ENCODE results near the gene SYAP1. TPM values are rescaled to one million over a fixed set of nuclear protein-coding genes. Genes with fewer than 3 reads are reported as not detected.

Gene SYAP1
- total and polyA plus RNA-seq, 2 donors (not counting 1 experiment from before 2014, with no cell fraction given) = 19.4 to 49.7 TPM

DNA sequence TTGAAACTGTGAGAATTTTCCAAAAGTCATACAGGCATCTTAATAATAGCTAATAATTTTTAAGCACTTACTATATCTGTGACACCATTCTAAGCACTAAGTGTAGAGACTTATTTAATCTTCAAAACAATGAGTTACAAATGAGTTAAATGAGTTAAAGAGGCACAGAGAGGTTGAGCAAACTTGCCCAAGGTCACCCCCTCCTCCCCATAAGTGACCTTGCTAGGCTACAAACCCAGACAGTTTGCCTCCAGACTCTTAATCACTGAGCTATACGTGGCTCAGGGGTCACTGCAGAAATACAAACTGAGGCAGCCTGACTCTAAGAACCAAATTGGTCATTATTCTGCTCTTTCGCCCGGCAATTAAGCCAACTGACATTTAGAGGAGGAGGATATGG, 22.5 kb upstream of the SYAP1 start:
- no peak for DNase-seq (ENCODE audit: low read depth in 2 of 2)
- Histone ChIP-seq H2AFZ (ENCODE audit: low read length) (no peak overlapping the region), H3K4me1 (ENCODE audit: control insufficient read depth, extremely low read depth, insufficient read depth, low read length) (no peaks in the 10 kb centered on the region), H3K36me3 (ENCODE audit: control insufficient read depth, insufficient read depth, low read length) (no peaks in the 10 kb centered on the region), H3K27me3 (ENCODE audit: control insufficient read depth, insufficient read depth, low read length) (no peaks in the 10 kb centered on the region), H3K27ac (ENCODE audit: insufficient read depth, low read length) (no peak overlapping the region), H3K79me2 (ENCODE audit: control insufficient read depth, insufficient read depth, low read length) (no peaks in the 10 kb centered on the region), H3K9me3 (ENCODE audit: control insufficient read depth, insufficient read depth, low read depth, low read length) (no peaks in the 10 kb centered on the region), H3K9ac (ENCODE audit: insufficient read depth, low read length) (no peak overlapping the region), H4K20me1 (ENCODE audit: control insufficient read depth, extremely low read depth, insufficient read depth, low read length) (no peaks in the 10 kb centered on the region), H3K4me3 (replicated peaks in 1 of 4; ENCODE audit: control extremely low read depth in 1 of 4, insufficient read depth in 1 of 4, low read depth in 3 of 4, low read length in 4 of 4) (no peak overlapping the region), H3K4me2 (ENCODE audit: extremely low read depth, insufficient read depth, low read length) (no peak overlapping the region)
- no peak for TF ChIP-seq EZH2 (IDR thresholded peaks at IDR 0.05; ENCODE audit: low read length, missing control alignments)
- TF ChIP-seq, protein P1, sequence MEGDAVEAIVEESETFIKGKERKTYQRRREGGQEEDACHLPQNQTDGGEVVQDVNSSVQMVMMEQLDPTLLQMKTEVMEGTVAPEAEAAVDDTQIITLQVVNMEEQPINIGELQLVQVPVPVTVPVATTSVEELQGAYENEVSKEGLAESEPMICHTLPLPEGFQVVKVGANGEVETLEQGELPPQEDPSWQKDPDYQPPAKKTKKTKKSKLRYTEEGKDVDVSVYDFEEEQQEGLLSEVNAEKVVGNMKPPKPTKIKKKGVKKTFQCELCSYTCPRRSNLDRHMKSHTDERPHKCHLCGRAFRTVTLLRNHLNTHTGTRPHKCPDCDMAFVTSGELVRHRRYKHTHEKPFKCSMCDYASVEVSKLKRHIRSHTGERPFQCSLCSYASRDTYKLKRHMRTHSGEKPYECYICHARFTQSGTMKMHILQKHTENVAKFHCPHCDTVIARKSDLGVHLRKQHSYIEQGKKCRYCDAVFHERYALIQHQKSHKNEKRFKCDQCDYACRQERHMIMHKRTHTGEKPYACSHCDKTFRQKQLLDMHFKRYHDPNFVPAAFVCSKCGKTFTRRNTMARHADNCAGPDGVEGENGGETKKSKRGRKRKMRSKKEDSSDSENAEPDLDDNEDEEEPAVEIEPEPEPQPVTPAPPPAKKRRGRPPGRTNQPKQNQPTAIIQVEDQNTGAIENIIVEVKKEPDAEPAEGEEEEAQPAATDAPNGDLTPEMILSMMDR (conservative IDR thresholded peaks at IDR 0.05 in 1 of 2, IDR thresholded peaks at IDR 0.05 in 1 of 2; ENCODE audit: low read depth in 1 of 2, low read length in 2 of 2) = no peak

DNA sequence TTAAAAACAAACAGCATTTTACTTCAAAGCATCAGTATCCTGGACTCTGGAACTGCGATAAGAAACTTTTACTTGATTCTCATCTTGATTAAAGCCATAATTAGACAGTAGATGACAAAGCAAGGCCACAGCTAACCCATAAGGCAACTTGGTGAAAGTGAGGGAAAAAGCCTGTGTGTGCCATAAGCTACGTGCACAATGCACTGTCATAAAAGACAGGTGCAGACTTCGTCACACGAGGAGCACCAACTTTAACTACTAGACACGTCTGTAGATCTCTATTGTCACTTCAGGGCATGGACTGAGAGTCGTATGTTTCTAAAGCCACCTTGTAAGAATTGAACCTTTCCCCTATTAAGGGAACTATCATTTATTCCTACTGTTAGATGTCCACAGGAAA, 20.0 kb upstream of the SYAP1 start:
- no peak for TF ChIP-seq EZH2 (IDR thresholded peaks at IDR 0.05; ENCODE audit: low read length, missing control alignments)
- TF ChIP-seq, protein P1 (conservative IDR thresholded peaks at IDR 0.05 in 1 of 2, IDR thresholded peaks at IDR 0.05 in 1 of 2; ENCODE audit: low read depth in 1 of 2, low read length in 2 of 2) = no peak
- no peaks in the 10 kb centered on the region for H3K9me3 ChIP-seq (ENCODE audit: control insufficient read depth, insufficient read depth, low read depth, low read length)

DNA sequence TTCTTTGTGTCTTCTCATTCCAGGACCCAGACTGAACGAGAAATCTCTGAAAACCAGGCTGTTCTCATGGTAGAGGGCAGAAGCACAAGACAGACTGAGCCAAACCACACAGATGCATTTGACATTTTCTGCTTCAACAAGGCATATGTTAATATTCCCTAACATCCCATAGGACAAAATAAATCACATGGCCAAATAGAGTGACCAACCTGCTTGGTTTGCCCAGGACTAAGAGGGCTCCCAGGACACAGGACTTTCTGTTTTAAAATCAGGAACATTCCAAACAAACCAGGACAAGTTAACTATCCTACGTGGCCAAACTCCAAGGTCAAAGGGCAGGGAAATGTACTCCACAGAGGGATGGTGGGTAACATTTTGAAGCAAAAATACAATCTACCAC, 18.7 kb upstream of the SYAP1 start:
- H2AFZ ChIP-seq (ENCODE audit: low read length) = no peak overlapping the region
- no peak overlapping the region for H3K4me2 ChIP-seq (ENCODE audit: extremely low read depth, insufficient read depth, low read length)
- no peaks in the 10 kb centered on the region for H3K79me2 ChIP-seq (ENCODE audit: control insufficient read depth, insufficient read depth, low read length)
- H3K9me3 ChIP-seq (ENCODE audit: control insufficient read depth, insufficient read depth, low read depth, low read length) = no peaks in the 10 kb centered on the region
- H4K20me1 ChIP-seq (ENCODE audit: control insufficient read depth, extremely low read depth, insufficient read depth, low read length) = no peaks in the 10 kb centered on the region
- no peaks in the 10 kb centered on the region for H3K4me1 ChIP-seq (ENCODE audit: control insufficient read depth, extremely low read depth, insufficient read depth, low read length)
- H3K9ac ChIP-seq (ENCODE audit: insufficient read depth, low read length) = no peak overlapping the region
- no peaks in the 10 kb centered on the region for H3K36me3 ChIP-seq (ENCODE audit: control insufficient read depth, insufficient read depth, low read length)
- H3K27me3 ChIP-seq (ENCODE audit: control insufficient read depth, insufficient read depth, low read length) = no peaks in the 10 kb centered on the region
- TF ChIP-seq EZH2 (IDR thresholded peaks at IDR 0.05; ENCODE audit: low read length, missing control alignments) = no peak
- TF ChIP-seq, protein P1 (conservative IDR thresholded peaks at IDR 0.05 in 1 of 2, IDR thresholded peaks at IDR 0.05 in 1 of 2; ENCODE audit: low read depth in 1 of 2, low read length in 2 of 2) = no peak
- no peak overlapping the region for H3K27ac ChIP-seq (ENCODE audit: insufficient read depth, low read length)
- H3K4me3 ChIP-seq (replicated peaks in 1 of 4; ENCODE audit: control extremely low read depth in 1 of 4, insufficient read depth in 1 of 4, low read depth in 3 of 4, low read length in 4 of 4) = no peak overlapping the region
- no peak for DNase-seq (ENCODE audit: low read depth in 2 of 2)

More for the DNA sequence above, 20.0 kb upstream of the SYAP1 start:
- no peaks in the 10 kb centered on the region for H3K79me2 ChIP-seq (ENCODE audit: control insufficient read depth, insufficient read depth, low read length)
- DNase-seq (ENCODE audit: low read depth in 2 of 2) = no peak
- H3K4me3 ChIP-seq (replicated peaks in 1 of 4; ENCODE audit: control extremely low read depth in 1 of 4, insufficient read depth in 1 of 4, low read depth in 3 of 4, low read length in 4 of 4) = no peak overlapping the region
- H2AFZ ChIP-seq (ENCODE audit: low read length) = no peak overlapping the region
- H3K4me2 ChIP-seq (ENCODE audit: extremely low read depth, insufficient read depth, low read length) = no peak overlapping the region
- no peaks in the 10 kb centered on the region for H3K4me1 ChIP-seq (ENCODE audit: control insufficient read depth, extremely low read depth, insufficient read depth, low read length)
- H3K27me3 ChIP-seq (ENCODE audit: control insufficient read depth, insufficient read depth, low read length) = no peaks in the 10 kb centered on the region
- H3K36me3 ChIP-seq (ENCODE audit: control insufficient read depth, insufficient read depth, low read length) = no peaks in the 10 kb centered on the region
- no peak overlapping the region for H3K27ac ChIP-seq (ENCODE audit: insufficient read depth, low read length)
- H3K9ac ChIP-seq (ENCODE audit: insufficient read depth, low read length) = no peak overlapping the region
- H4K20me1 ChIP-seq (ENCODE audit: control insufficient read depth, extremely low read depth, insufficient read depth, low read length) = no peaks in the 10 kb centered on the region

All from fibroblast of lung (primary cell).